Stimulated activated CD8-positive, alpha-beta memory T cell treated with anti-CD3 and anti-CD28 coated beads, Interleukin-2, amount 100 ng/mL, for 1 hour (primary cell): ENCODE measurements around the gene CCDC80.
A peak's percentile ranks its signal among the peaks of the same experiment; 100 is the strongest.
"Not testable (repeated sequence)": the region's sequence is repeated elsewhere in the genome, so short reads cannot be mapped to it uniquely, and the experiment has no call there.

Experiments
- DNase-seq, 2 donors: peaks; one replicate each; pipeline ENCODE4 v3.0.0-alpha.2; 2020; ENCODE audit warnings: low read depth in 2 of 2

The CCDC80 gene

DNA sequence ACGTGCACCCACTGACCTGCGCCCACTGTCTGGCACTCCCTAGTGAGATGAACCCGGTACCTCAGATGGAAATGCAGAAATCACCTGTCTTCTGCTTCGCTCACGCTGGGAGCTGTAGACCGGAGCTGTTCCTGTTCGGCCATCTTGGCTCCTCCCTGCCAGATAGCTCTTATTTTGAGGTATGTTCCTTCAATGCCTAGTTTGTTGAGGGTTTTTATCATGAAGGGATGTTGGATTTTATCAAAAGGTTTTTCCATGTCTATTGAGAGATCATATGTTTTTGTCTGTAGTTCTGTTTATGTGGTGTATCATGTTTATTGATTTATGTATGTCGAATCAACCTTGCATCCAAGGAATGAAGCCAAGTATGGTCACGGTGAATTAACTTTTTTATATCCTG, 24.1 kb upstream of the CCDC80 start:
- not testable (repeated sequence) for DNase-seq

GRCh38 chr3:112656043-112656442, 15.1 kb upstream of the CCDC80 start:
- no peak for DNase-seq

- DNase-seq: no peak
Observed at GRCh38 chr3:112654979-112655378, 14.0 kb upstream of the CCDC80 start.

DNA sequence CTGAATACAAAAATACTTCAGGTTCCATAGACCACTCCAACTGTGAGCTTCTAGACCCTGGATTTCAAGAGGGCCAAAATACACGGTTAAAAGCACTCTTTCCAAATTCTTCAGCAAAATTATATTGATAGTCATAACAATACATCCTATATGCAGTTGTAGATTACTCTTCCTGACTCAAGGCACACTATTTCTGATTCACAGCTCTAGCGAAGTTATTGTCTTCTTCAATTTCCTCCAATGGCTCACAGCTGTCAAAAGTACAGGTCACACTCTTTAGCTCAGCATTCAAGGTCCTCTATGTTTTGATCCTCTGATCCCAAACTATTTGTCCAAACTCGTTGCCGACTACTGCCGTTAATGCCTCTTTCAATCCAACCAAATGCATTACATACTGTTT, 13.5 kb upstream of the CCDC80 start:
- no peak for DNase-seq

- DNase-seq: no peak
Observed at GRCh38 chr3:112653881-112654300, 12.9 kb upstream of the CCDC80 start.

GRCh38 chr3:112653209-112653871, 12.4 kb upstream of the CCDC80 start:
- no peak for DNase-seq

DNA sequence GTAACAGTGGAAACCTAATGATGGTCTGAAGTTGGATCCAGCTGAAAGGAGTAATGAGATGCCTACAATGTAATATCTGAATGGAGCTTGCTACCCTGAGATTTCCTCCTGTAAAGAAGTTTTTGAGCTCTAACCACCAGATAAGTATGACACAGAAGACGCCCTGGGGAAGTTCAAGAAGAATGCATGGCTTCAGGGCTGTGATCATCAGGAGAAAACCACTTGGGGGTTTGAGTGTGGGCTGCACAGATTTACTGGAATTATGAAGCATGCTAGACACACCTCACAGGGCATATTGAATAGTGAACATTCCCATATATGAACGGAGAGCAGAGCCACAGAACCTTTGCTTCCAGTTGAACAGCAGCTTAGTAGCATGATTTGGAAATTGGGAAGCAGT, 10.6 kb upstream of the CCDC80 start:
- DNase-seq: no peak

DNA sequence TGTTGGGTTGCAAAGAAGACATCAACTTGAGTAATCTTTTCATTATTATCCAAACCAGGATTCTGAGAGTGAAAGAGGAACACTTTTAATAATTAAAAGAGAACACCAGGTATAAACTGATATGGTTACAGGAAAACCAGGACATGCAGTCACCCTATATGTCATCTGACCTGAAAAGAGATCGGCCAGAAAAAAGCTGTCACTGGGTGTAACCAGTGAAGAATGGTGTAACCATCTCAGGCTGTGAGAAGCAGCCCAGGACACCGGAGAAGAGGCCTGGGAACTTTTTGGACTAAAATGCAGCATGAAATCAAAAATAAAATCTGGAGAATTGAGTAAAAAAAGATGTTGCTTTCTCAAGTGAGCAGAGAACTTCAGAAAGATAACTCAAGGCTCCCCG, 10.1 kb upstream of the CCDC80 start:
- no peak for DNase-seq

DNA sequence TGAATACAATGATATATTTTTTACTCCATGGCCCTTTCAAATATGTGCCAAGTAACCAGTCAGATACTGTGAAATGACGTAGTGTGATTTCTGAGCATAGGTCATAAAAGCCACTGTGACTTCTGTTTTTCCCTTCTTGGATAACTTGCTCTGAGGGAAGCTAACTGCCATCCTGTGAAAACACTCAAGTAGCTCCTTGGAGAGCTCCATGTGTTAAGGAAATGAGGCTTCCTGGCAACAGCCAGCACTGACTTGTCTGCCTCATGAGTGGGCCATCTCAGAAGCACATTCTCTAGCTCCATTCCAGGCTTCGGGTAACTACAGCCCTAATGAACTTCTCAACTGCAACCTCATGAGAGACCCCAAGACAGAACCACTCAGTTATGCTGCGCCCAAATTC, 9.5 kb upstream of the CCDC80 start:
- DNase-seq: no peak

- DNase-seq: no peak
Observed at GRCh38 chr3:112649478-112649735, 8.5 kb upstream of the CCDC80 start.

- DNase-seq: no peak
Observed at GRCh38 chr3:112647122-112647521, 6.2 kb upstream of the CCDC80 start.

GRCh38 chr3:112646623-112647022, 5.7 kb upstream of the CCDC80 start:
- DNase-seq: no peak

DNA sequence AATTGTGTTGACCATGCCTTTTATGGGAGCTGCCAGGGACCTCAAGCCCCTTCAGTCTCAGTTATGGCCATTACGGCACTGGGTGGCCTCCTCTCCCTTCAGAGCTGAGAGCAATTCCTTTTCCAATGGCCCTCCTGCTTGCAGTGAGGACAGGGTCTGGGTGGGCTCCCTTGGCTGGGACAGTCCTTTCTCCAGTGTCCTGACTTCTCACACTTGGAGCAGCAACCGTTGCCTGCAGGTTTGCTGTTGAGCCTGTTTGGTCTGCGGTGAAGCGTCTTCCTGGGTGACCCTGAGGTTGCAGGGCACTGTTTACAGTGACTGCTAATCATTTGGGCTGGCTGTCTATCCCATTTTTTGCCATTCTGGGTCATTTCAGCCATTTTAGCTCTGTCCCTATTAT, 3.5 kb upstream of the CCDC80 start:
- no peak for DNase-seq

DNA sequence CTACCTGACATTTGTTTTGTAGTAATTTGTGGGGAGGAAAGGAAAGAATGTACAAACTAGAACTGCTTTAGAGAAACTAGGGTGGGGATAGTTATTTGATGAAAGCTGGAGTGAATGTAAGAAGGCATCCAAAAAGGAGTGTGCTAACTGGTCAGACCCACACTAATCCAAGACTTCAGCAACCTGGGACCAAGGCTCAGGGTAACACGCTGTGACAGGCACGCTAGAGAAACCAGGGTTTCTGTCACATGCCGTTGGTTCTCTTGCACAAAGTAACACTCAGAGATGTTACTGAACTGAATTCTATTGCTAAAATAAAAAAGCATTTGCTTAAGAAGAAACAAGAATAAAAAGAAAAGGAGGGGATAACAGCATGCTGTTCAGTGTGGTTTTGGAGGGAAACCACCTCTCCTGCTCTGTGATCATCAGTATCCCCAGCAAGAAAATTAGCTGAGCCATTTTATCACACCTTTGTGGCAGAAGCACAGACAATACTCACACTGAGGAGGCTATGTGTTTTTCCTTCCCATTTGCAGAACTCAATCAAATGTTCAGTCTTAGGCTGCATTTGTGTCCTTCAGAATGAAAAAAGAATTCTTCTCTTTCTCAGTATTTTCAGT, 2.8 kb upstream of the CCDC80 start:
- no peak for DNase-seq

GRCh38 chr3:112642912-112643506, 2.1 kb upstream of the CCDC80 start:
- DNase-seq: peak; percentile 55 to 59

- DNase-seq: no peak
Observed at GRCh38 chr3:112640276-112640929, 540 bp downstream of the CCDC80 start.

DNA sequence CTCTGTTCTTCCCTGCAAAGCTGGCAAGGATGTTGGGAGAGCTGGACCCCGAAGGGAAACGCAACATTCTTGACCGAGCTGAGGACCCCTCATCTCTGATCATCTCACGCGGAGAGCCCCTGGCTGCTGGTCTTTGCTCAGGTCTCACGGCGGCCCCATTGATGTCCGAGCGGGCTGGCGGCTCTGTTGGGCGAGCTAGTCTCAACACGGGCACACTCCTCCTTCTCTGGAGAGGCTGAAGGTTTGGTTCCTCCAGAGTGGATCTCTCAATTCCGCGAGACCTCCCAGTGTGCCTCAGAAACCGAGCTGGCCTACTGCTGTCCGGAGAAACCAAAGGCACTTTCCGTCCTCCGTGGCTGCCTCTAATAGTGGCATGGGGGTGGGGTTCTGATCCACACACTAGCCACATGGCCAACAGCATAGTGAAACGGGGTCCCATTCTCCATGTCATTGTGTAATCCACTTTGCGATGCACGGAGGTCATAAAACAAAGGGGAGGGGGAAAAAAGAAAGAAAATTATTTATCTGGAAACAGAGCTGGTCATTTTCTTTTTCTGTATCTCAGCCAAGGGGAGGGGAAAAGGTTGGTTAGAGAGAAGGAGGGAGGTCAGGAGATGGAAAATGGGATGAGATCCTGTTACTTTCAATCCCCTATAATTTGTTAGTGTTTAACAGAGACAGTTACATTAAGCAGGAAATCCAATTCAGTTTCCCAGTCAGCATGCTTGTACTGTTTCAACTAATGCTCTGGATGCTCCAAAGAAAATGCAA, 1.3 kb downstream of the CCDC80 start:
- no peak for DNase-seq

GRCh38 chr3:112638327-112639020, 2.5 kb downstream of the CCDC80 start:
- DNase-seq: no peak

GRCh38 chr3:112637700-112638099, 3.2 kb downstream of the CCDC80 start:
- no peak for DNase-seq

- DNase-seq: no peak
Observed at GRCh38 chr3:112635674-112636073, 5.3 kb downstream of the CCDC80 start.

GRCh38 chr3:112634786-112635541, 6.0 kb downstream of the CCDC80 start:
- DNase-seq: no peak
